ENCODE data around the gene TENM3. TPM values are rescaled to one million over a fixed set of nuclear protein-coding genes. Genes with fewer than 3 reads are reported as not detected.
A peak's percentile ranks its signal among the peaks of the same experiment; 100 is the strongest.

Gene TENM3
- total RNA-seq, 1 donor, result 14.0 TPM

GRCh38 chr4:182278729-182279128, 35.5 kb downstream of the TENM3 start:
- H3K4me3 ChIP-seq (ENCODE audit: low read depth, low read length), result no peak overlapping the region
- no peak for TF ChIP-seq CTCF (IDR thresholded peaks at IDR 0.05; ENCODE audit: insufficient read depth, low read length)
- DNase-seq (ENCODE audit: low read depth), result no peak

DNA sequence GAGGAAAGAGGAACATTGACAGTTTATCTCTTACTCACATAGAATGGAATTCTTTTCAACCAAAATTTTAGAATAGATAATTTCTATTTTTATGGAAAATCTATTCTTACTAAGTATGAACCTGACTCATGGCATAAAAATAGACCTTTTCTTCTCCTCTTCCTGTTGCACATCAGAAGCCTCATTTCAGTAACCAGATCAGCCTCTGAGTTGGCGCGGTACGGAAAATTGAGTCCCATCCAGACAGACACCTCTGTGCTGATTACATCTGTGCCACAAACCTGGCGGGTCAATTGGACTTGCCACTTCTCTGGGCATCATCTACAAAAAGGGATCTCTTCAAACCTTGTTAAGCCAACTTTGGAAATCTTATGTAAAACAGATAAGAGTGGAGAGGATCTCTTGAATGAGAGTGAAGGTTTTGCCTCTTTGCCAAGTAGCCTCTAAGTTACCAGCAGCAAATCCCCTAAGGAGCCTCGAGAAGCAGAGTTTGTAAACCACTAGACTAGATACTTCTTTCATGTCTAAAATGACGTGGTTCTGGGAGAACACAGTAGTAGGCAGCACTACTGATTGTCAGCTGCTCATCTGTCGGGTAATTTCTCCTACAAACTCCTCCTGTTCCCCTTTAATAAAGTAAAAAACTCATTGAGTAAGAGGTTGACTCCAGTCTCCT, 37.4 kb downstream of the TENM3 start:
- no peak overlapping the region for H3K4me3 ChIP-seq (ENCODE audit: low read depth, low read length)
- DNase-seq (ENCODE audit: low read depth), result peak; percentile 55
- TF ChIP-seq CTCF (IDR thresholded peaks at IDR 0.05; ENCODE audit: insufficient read depth, low read length), result no peak

- no peak overlapping the region for H3K4me3 ChIP-seq (ENCODE audit: low read depth, low read length)
- DNase-seq (ENCODE audit: low read depth), result peak; percentile 27
- TF ChIP-seq CTCF (IDR thresholded peaks at IDR 0.05; ENCODE audit: insufficient read depth, low read length), result no peak
Observed at GRCh38 chr4:182286035-182286434, 42.8 kb downstream of the TENM3 start.

DNA sequence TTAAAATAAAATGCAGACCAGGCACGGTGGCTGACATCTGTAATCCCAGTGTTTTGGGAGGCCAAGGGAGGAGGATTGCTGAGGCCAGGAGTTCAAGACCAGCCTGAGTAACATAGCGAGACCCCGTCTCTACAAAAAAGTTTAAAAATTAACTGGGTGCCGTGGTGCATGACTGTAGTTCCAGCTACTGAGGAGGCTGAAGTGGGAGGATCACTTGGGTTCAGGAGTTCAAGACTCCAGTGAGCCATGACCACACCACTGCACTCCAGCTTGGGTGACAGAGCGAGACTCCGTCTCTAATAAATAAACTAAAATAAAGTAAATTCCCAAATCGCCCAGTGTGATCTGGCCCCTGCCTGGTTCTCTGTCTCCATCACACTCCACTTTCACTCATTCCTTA, 43.7 kb downstream of the TENM3 start:
- no peak for TF ChIP-seq CTCF (IDR thresholded peaks at IDR 0.05; ENCODE audit: insufficient read depth, low read length)
- no peak overlapping the region for H3K4me3 ChIP-seq (ENCODE audit: low read depth, low read length)
- no peak for DNase-seq (ENCODE audit: low read depth)

DNA sequence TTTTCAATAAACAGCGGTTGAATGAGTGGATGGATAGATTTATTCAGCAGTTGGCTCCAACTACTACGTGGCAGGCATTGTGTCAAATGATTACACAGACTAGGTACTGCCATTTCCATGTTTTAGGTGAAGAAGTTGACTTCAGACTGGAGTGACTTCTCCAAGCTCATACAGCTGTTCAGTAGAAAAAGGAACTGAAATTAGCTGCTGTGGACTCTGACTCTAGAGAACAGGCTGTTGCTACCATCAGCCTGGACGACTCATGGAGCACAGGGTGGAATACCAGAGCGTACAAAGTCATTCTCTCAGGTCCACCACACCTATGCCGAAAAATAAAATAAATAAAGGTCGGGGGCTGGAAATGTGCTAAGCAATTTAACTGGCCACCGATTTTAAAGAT, 45.3 kb downstream of the TENM3 start:
- DNase-seq (ENCODE audit: low read depth), result no peak
- TF ChIP-seq CTCF (IDR thresholded peaks at IDR 0.05; ENCODE audit: insufficient read depth, low read length), result no peak
- H3K4me3 ChIP-seq (ENCODE audit: low read depth, low read length), result no peak overlapping the region

GRCh38 chr4:182289809-182290208, 46.6 kb downstream of the TENM3 start:
- no peak for TF ChIP-seq CTCF (IDR thresholded peaks at IDR 0.05; ENCODE audit: insufficient read depth, low read length)
- no peak overlapping the region for H3K4me3 ChIP-seq (ENCODE audit: low read depth, low read length)
- no peak for DNase-seq (ENCODE audit: low read depth)

- DNase-seq (ENCODE audit: low read depth), result no peak
- TF ChIP-seq CTCF (IDR thresholded peaks at IDR 0.05; ENCODE audit: insufficient read depth, low read length), result no peak
Observed at GRCh38 chr4:182291175-182291574, 48.0 kb downstream of the TENM3 start.

More at GRCh38 chr4:182291175-182291574, 48.0 kb downstream of the TENM3 start:
- H3K4me3 ChIP-seq (ENCODE audit: low read depth, low read length), result no peak overlapping the region

All from fibroblast of the aortic adventitia (primary cell).